HEK293T (cell line): Measurements from ENCODE around the gene NRXN2.

Source experiments
- ARNT ChIP-seq: fragments of 450-650 bp; IDR thresholded peaks from 2 replicates; pipeline ENCODE4 v1.6.1; 2017; ENCODE audit warnings: mild to moderate bottlenecking
- CTBP1 ChIP-seq: fragments of 450-650 bp; IDR thresholded peaks from 2 replicates; pipeline ENCODE4 v1.6.1; 2016; ENCODE audit warnings: borderline replicate concordance
- FOXK2 ChIP-seq: fragments of 450-650 bp; IDR thresholded peaks from 2 replicates; pipeline ENCODE4 v1.6.1; 2016; ENCODE audit warnings: mild to moderate bottlenecking
- FOXM1 ChIP-seq: fragments of 450-650 bp; IDR thresholded peaks from 2 replicates; pipeline ENCODE4 v1.6.1; 2017; ENCODE audit warnings: mild to moderate bottlenecking, borderline replicate concordance
- L3MBTL2 ChIP-seq: fragments of 450-650 bp; conservative IDR thresholded peaks from 2 replicates; pipeline ENCODE4 v1.6.1; 2016; ENCODE audit warnings: mild to moderate bottlenecking
- SP1 ChIP-seq: fragments of 450-650 bp; IDR thresholded peaks from 2 replicates; pipeline ENCODE4 v1.6.1; 2017
- SUZ12 ChIP-seq: fragments of 450-650 bp; IDR thresholded peaks from 2 replicates; pipeline ENCODE4 v1.6.1; 2016; ENCODE audit warnings: mild to moderate bottlenecking

DNA sequence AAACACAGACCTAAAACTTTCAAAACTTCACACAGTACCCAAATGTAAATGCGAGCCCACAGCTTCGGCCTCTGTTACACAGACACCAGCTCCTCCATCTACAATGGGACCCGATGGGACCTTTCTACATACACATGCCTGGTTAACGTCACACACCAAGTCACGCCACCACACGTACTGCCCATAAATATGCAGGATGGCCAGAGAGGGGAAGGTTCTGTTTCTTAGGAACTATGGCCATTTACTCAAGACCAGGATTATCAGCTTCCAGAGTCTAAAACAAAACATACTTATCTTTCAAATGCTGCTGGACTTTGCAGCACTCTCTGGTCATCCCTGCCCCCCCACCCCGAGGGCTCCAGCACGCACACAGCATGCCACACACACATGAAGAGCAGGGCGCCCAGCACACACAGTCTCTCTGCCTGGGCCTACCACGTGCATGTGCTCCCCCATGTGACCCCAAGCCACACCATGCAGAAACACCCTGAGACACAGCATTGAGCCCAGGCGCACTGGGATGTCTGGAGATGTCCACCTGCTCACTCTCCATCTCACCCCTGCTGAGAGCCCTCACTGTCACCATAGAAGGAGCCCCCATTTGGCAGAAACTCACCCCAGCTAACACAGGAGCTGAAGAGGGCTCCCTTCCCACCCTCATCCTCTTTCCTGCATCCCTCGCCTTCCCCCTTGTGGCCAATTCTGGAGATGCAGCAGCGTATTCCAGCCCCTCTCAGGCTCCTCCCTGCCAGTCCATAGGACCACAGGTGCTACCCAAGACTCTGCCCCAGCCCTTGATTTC lies 70.2 kb downstream of the NRXN2 start:
- TF ChIP-seq ARNT = no peak
- TF ChIP-seq FOXK2 = no peak
- no peak for TF ChIP-seq FOXM1
- TF ChIP-seq CTBP1 = no peak
- TF ChIP-seq SUZ12 = no peak
- TF ChIP-seq L3MBTL2 = no peak
- no peak for TF ChIP-seq SP1
